ENCODE measurements around the gene NEK8.

Gene NEK8

DNA sequence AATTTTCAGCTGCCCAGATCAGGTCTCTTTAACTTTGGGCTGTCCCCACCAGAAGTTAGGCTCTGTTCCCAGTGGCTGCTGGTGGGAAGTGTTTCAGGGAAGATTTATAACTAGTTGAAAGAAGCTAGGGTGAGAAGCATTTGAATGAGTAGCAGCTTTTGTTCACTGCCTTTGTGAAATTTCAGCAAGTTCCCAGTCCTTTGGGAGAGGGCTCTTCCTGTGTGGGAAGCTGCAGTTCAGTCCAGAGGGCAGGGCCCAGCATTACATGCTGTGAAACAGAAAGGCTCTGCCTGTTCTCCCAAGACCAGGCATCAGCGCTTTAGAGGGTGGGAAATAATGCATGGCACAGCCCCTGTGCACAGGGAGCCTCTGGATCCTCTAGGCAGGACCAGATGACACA is 34.7 kb upstream of the NEK8 start:
- no peak overlapping the region for H3K4me3 ChIP-seq (ENCODE audit: low read depth, low read length)
- TF ChIP-seq CTCF (IDR thresholded peaks at IDR 0.05; ENCODE audit: borderline replicate concordance, insufficient read depth, low read depth, low read length): no peak

- no peak for TF ChIP-seq CTCF (IDR thresholded peaks at IDR 0.05; ENCODE audit: borderline replicate concordance, insufficient read depth, low read depth, low read length)
These were observed 30.2 kb upstream of the NEK8 start for GRCh38 chr17:28698253-28698941.

GRCh38 chr17:28700278-28700677 is 28.3 kb upstream of the NEK8 start:
- no peak for TF ChIP-seq CTCF (IDR thresholded peaks at IDR 0.05; ENCODE audit: borderline replicate concordance, insufficient read depth, low read depth, low read length)
- H3K4me3 ChIP-seq (ENCODE audit: low read depth, low read length): no peak overlapping the region

More at GRCh38 chr17:28698253-28698941, 30.2 kb upstream of the NEK8 start:
- no peak overlapping the region for H3K4me3 ChIP-seq (ENCODE audit: low read depth, low read length)

DNA sequence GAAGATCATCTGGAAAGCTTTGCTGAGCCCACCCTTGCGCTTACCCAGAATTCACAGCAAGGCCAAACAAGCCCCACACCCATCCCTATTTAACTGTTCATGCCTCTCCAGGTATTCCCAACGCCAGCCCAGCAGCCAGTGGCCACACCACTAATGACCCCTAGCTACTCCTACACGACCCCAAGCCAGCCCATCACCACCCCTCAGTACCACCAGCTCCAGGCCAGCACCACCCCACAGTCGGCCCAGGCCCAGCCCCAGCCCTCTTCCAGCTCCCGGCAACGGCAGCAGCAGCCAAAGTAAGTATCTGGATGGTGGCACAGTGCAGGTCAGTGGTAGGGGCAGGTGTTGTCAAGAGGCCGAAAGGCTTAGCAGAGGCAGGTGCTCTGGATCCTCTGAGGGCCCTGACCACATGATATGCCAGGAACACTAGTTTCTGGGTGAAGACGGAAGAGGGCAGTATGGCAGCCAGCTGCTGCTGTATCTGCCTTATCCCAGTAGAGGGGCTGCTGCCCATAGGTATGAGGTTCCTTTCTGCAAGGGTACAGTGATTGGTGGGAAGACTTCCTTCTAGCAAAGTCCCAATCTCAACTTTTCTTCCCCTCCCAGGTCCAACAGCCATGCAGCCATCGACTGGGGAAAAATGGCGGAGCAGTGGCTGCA is 27.6 kb upstream of the NEK8 start:
- no peak for TF ChIP-seq CTCF (IDR thresholded peaks at IDR 0.05; ENCODE audit: borderline replicate concordance, insufficient read depth, low read depth, low read length)
- no peak overlapping the region for H3K4me3 ChIP-seq (ENCODE audit: low read depth, low read length)

DNA sequence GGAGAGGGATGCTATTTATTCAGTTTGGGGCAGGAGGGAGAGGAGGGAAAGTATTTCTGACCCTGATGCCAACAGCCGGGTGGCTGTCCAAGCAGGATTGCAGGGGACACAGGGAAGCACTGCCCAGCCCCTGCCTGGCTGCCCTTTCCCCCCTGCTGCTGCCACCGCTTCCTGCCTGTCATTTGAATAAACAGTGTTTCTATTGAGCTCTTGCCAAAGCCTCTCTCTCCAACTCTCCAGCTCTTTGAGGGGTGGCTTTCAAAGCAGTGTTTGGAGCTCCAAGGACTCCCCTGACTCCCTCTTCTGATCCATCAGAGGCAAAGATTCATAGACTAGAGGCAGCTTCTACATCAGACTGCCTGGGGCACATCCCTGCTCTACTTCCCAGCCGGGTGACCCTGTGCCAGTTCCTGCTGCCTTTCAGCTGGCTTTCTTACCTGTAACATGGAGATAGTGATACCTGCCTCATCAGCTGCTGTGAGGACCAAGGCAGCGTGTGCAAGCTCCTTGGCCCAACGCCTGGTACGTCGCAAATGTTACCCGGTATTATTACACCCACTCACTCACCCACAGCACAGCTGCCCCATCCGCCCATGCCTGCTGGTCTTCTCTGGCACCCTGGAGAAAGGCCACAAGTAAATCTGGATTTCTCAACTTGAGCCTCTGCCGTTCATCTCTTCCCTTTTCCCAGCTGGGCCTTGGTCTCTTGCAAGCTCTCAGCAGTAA is 26.4 kb upstream of the NEK8 start:
- no peak overlapping the region for H3K4me3 ChIP-seq (ENCODE audit: low read depth, low read length)
- TF ChIP-seq CTCF (IDR thresholded peaks at IDR 0.05; ENCODE audit: borderline replicate concordance, insufficient read depth, low read depth, low read length): no peak

DNA sequence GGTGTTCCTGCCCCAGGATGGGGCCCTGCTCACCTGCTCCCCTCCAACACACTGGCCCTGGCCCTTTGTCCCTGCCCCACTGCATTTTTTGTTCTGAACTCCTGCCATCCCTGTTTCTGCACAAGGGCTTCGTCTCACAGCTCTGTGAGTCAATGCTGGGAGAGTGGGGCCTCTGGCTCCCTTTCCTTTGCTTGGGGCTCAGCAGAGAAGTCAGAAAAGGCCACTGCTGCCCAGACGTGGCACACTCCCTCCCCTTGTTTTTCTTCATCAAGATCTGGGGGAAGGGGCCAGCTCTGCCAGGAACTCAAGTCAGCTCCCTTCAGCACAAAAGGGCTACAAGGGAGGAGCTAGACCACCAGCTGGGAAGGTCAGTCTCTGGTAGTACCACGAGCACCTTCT is 25.8 kb upstream of the NEK8 start:
- no peak for TF ChIP-seq CTCF (IDR thresholded peaks at IDR 0.05; ENCODE audit: borderline replicate concordance, insufficient read depth, low read depth, low read length)
- no peak overlapping the region for H3K4me3 ChIP-seq (ENCODE audit: low read depth, low read length)
